GM12872 (cell line): ENCODE data around the gene TTLL12.

Experiments used
- TF ChIP-seq, protein P1 (sequence below): IDR thresholded peaks from 3 replicates; pipeline ENCODE4 v1.5.1; 2011; ENCODE audit warnings: low read depth, mild to moderate bottlenecking, low read length, moderate library complexity; ENCODE audit not compliant: insufficient read depth

The TTLL12 gene

GRCh38 chr22:43127166-43127908, 59.6 kb downstream of the TTLL12 start:
- TF ChIP-seq, protein P1, sequence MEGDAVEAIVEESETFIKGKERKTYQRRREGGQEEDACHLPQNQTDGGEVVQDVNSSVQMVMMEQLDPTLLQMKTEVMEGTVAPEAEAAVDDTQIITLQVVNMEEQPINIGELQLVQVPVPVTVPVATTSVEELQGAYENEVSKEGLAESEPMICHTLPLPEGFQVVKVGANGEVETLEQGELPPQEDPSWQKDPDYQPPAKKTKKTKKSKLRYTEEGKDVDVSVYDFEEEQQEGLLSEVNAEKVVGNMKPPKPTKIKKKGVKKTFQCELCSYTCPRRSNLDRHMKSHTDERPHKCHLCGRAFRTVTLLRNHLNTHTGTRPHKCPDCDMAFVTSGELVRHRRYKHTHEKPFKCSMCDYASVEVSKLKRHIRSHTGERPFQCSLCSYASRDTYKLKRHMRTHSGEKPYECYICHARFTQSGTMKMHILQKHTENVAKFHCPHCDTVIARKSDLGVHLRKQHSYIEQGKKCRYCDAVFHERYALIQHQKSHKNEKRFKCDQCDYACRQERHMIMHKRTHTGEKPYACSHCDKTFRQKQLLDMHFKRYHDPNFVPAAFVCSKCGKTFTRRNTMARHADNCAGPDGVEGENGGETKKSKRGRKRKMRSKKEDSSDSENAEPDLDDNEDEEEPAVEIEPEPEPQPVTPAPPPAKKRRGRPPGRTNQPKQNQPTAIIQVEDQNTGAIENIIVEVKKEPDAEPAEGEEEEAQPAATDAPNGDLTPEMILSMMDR = no peak

DNA sequence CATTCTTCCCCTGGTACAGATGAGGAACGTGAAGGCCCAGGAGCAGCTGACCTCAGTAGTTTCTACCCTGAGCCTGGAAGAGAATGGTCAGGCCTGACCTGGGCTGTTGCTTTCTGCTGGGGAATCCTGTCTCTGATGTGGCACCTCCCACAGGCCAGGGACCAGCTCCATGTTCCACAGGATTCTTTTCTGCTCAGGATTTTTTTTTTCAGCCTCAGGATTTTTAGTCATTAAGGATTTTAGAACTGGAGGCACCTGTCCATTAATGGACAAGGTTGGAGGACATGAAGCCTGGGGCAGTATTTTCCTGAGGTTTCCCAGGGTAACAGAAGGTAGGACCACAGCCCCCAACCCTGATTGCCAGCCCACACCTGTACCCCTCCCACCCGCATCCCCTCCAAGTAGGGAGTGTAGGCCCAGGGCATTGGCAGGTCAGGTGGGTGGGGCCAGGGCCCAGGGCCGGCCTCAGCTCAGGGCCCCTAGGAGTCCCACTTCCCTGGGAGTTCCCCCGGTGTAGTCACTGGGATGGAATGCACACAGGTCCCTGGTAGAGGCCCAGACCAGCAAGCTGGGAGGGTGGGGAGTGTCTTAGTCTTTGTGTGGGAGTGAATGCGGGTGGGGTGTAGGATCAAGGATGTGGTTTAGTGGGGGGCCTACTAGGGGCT, 60.3 kb downstream of the TTLL12 start:
- TF ChIP-seq, protein P1 = no peak

- TF ChIP-seq, protein P1 = no peak
Observed at GRCh38 chr22:43118953-43119458, 67.9 kb downstream of the TTLL12 start.

DNA sequence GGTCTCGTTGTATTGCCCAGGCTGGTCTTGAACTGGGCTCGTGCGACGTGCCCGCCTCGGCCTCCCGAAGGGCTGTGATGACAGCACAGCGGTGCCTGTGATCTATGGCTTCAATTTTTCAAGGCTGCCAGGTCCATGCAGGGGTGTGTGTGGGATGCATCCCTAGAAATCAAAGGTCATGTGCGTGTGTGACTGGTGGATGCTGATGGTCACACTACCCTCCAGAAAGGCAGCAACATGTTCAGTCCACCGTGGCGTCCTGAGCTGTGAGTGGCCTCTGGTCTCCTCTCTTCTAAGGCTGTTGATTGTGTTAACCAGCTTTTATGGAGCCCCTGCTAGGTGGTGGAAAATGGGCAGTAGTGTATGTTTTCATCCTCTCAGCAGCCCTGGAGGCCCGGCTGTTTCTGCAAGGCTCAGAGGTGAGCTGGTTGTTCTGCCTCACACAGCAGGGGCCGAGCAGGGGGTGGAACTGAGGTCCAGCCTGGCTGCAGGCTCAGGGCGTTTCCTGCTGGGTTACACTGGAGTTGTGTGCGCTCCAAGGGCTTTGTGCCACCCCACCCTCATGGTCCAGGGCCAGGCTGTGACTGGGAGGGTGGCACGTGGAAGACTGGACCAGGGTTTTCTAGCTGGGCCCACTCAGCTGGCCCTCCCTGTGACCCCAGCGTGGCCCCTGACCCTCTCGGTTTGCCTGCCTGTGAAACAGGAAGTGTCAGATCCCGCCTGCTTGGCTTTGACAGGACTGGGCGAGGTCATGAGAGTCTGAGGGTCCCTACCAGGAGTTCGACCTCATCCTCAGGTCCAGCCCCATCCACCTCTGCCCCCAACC, 68.7 kb downstream of the TTLL12 start:
- TF ChIP-seq, protein P1 = no peak

GRCh38 chr22:43116932-43117331, 70.0 kb downstream of the TTLL12 start:
- TF ChIP-seq, protein P1 = no peak
